ENCODE data around the gene NAPSA. TPM values are rescaled to one million over a fixed set of nuclear protein-coding genes. Genes with fewer than 3 reads are reported as not detected.

Gene NAPSA
- total and polyA plus RNA-seq, 2 of the 8 experiments (the other 6 are each of a cell fraction or from before 2014, with no cell fraction given): 0.71 to 0.73 TPM

GRCh38 chr19:50322931-50323781 is 42.3 kb downstream of the NAPSA start (continued):
- TF ChIP-seq CHD7 (IDR thresholded peaks at IDR 0.05; ENCODE audit: insufficient replicate concordance, low read length): no peak
- TF ChIP-seq TAF7 (optimal IDR thresholded peaks at IDR 0.05; ENCODE audit: borderline replicate concordance, low read depth, low read length): no peak
- TF ChIP-seq CBX8 (IDR thresholded peaks at IDR 0.05; ENCODE audit: borderline replicate concordance, low read depth, low read length): no peak

Data from H1 (cell line).